CD4-positive, alpha-beta T cell treated with Interleukin-6 for 4 hours (primary cell): Measurements from ENCODE around the gene MAP6D1.
"Not testable (repeated sequence)": the region's sequence is repeated elsewhere in the genome, so short reads cannot be mapped to it uniquely, and the experiment has no call there.

ENCODE experiments used
- DNase-seq: peaks from one replicate; pipeline ENCODE4 v3.0.0-alpha.2; 2020; ENCODE audit warnings: mixed read lengths

The MAP6D1 gene

DNA sequence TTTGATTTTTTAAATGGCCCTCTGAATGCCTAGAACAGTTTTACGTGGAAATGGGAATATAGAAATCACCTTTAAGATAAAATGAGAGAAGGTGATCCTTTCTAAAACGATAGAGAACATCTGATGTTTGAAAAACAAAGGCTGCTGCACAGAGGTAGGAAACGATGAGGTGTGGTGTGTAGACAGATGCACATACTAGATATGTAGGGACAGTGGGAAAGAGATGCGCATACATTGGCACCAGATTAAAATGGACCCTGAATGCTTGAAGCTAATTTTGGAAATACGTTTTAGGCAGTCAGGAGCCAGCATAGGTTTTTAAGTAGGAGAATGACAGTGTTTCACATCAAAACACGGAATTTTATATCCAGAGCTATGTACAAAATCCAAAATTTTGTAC is 29.0 kb downstream of the MAP6D1 start:
- no peak for DNase-seq

DNA sequence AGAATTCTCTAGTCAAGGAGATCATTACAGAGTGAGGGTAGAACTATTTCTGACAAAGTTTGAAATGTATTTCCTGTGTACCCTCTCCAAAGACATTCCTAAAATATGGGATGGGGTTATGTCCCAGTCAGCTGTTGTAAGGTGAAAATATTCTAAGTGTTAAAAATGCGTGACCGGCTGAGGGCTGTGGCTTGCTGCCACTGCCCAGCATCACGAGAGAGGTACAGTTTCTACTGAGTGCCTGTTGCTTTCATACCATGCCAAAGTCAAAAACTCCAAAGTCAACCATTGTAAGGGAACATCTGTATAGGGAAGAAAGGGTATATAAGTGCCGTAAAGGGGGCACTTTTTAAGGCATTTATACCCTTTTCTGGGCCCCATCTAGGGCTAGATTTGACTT is 30.9 kb downstream of the MAP6D1 start:
- DNase-seq, result no peak

DNA sequence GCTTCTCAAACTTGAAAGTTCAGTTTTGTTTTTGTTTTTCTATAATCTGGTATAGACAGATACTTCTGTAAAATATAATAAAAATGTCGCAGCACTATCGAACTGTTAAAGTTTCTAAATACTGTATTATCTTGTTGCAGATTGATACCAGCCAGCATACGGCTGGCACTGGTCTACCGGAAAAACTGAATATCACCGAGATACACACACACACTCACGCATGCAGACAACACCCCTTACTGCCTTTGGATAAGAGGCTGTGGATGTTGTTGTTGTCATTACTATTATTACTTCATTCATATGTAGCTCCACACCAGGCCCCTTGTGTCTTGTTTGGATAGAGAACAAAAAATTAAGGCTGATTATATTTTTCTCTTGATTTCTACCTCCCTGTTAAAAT is 32.4 kb downstream of the MAP6D1 start:
- no peak for DNase-seq

DNA sequence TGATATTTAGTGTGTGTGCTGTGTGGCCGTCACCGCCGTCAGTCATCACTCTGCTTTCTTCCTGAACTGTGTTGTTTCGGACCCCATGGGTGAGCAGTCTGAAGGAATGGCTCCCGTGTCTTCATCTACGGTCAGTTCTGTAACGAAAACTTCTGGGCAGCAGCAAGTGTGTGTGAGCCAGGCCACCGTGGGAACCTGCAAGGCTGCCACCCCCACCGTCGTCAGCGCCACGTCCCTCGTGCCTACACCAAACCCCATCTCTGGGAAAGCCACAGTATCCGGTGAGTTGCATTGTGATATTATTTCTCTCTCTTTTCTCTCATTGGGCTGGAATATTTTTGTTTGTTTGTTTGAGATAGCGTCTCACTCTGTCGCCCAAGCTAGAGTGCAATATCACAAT is 34.7 kb downstream of the MAP6D1 start:
- DNase-seq, result no peak

DNA sequence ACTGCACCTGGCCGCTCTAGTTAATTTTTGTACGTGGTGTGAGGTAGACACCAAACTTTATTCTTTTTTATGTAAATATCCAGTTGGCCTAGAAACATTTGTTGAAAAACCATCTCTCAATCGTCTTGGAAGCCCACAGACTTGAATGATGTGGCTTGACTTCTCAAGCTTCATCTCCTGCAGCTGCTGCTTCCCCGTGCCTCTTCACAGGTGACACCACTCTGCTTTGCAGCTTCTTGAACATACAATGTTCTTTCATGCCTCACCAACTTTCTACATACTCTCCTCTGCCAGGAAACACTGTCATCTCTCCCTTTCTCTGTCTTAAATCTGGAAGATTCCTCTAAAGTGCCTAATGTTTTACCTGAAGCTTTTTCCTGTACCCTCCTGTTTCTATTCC is 35.6 kb downstream of the MAP6D1 start:
- DNase-seq, result no peak

DNA sequence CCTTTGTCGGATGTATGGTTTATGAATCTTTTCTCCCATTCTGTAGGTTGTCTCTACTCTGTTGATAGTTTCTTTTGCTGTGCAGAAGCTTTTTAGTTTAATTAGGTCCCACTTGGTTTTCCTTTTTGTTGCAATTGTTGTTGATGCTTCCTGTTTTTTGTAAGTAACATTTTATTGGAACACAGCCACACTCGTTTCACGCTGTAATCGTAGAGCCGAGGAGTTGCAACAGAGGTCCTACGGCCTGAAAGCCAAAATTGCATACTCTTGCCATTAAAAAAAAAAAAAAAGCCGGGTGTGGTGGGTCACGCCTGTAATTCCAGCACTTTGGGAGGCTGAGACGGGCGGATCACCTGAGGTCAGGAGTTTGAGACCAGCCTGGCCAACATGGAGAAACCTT is 40.9 kb downstream of the MAP6D1 start:
- not testable (repeated sequence) for DNase-seq

DNA sequence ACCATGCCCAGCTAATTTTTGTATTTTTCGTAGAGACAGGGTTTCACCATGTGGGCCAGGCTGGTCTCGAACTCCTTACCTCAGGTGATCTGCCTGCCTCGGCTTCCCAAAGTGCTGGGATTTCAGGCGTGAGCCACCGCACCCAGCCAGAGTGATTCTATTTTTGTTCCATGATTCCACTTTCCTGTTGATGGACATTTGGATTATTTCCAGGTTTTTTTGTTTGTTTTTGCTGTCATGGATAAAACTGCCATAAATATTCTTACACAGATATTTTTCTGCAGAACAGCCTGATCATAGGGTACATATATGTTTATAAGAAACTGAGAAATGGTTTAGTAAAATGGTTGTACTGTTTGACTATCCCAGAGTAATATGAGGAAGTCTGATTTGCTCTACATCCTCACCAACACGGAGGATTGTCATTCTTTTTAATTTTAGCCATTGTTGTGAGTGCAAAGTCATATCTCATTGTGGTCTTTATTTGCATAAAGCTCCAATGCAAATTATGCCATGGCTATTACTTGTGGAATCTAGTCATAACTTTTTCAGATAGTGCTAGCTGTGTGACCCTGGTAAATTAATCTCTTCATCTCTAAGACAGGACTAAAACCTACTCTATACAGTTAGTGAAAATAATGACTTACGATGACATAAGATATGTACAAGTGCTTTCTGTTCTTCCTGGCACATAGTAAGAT is 42.7 kb downstream of the MAP6D1 start:
- DNase-seq, result no peak

DNA sequence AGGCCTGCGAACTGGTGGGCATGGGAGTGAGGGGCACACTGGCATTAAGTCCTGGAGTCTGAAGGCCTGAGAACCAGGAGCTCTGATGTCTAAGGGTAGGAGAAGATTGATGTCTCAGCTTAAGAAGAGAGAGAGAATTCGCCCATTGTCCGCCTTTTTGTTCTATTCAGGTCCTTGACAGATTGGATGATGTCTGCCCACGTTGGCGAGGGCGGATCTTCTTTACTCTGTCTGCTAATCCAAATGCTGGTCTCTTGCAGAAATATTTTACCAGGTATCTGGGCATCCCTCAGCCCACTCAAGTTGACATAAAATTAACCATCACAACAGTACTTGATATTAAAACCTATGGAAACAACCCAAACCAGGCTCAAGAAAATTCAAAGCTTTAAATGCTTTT is 44.1 kb downstream of the MAP6D1 start:
- no peak for DNase-seq

DNA sequence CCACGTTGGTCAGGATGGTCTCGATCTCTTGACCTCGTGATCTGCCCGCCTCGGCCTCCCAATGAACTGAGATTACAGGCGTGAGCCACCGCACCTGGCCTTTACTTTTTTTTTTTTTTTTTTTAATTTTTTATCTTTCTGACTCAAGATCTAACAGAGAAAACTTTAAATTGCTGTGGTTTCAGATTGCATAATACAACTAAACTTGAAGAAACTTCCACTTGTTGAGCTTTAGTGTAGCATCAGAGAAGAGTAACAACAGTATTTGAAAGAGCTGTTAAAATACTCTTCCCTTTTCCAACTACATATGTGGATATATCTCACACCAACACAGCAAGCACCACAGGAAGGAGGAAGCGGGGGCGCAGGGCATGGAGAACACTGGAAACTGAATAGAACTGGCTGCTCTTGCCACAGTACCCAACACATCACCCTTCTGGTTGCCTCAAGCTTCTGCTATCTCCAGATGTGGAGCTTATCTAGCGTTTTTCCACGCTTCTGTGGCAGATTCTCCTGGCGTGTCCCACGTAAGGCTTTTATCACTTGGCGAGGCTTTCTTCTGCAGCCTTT is 45.4 kb downstream of the MAP6D1 start:
- no peak for DNase-seq

DNA sequence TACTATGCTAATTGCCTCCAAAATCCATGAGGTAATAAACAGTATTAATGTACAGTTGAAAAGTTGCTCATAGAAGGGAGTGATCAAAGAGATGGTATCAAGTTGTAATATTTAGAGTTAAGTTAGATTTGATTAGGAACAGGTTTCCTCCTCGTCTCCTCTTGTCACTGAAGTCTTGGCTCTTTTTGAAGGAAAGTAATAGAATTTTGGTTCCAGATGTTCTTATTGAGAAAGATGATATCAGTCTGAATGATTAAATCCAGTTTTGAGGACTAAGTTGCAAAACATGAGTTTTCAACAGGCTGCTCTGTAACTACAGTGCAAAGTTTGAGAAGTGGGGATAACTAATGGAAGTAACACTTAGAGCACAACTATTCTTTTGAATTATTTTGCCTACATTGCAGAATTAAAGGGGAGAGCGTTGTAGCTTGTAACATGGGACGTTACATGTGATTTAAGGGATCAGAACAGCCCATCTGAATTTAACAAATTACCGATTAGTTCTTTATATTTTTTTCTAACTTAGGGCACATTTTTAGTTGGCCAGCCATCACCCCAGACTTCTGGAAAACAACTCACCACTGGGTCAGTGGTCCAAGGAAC is 48.3 kb downstream of the MAP6D1 start:
- DNase-seq, result no peak

DNA sequence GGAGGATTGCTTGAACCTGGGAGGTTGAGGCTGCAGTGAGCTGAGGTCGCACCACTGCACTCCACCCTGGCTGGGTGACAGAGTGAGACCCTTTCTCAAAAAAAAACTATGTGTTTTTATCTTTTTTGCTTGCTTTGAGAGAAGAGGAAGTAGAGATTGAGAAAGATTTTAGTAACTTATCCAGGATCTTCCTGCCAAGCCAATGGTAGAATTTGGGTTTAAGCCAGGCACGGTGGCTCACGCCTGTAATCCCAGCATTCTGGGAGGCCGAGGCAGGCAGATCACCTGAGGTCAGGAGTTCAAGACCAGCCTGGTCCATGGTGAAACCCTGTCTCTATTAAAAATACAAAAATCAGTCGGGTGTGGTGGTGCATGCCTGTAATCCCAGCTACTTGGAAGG is 48.9 kb downstream of the MAP6D1 start:
- DNase-seq, result not testable (repeated sequence)

DNA sequence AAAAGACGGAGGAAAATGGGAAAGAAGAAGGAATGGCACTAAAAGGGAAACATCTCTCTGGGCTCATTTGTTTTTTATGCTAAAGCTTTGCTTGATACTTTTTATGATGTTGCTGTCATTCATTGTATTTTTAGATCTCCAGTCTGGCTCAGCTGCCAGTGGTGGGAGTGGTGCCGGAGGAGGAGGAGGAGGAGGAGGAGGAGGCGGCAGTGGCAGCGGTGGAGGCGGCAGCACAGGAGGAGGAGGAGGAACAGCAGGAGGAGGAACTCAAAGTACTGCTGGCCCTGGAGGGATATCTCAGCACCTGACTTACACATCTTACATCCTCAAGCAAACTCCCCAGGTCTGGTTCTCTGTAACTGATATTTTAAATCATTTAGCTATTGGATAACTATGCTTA is 49.6 kb downstream of the MAP6D1 start:
- no peak for DNase-seq

DNA sequence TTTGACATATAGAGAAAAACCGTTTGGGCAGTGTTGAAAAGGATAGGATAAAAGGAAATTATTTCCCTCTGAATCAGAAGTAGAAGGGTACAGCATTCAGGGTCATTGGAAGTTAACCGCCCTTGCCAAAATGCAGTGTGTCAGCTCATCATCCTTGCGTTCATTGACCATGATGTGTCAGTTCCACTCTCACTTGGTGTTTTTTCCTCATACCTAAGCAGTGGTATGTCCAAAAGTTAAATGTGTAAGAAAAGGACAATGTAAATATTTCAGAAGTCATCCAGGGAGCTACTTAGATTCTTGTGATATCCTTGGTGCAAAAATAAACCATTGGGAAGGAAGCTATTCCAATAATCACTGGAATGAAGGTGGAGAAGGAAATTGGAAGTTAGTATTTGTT is 50.7 kb downstream of the MAP6D1 start:
- no peak for DNase-seq

DNA sequence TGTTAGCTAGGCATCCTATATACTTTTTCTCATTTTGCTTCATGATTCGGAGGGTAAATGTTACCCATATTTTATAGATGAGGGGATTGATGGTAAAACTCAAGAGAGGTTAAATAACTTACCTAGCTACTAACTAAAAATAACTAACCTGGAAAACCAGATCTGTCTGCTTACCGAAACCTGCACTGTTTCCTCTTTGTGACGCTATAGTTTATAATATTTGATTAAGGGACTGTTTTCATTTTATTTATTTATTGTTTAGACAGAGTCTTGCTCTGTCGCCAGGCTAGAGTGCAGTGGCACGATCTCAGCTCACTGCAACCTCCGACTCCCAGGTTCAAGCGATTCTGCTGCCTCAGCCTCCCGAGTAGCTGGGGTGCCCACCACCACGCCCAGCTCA is 55.9 kb downstream of the MAP6D1 start:
- no peak for DNase-seq

DNA sequence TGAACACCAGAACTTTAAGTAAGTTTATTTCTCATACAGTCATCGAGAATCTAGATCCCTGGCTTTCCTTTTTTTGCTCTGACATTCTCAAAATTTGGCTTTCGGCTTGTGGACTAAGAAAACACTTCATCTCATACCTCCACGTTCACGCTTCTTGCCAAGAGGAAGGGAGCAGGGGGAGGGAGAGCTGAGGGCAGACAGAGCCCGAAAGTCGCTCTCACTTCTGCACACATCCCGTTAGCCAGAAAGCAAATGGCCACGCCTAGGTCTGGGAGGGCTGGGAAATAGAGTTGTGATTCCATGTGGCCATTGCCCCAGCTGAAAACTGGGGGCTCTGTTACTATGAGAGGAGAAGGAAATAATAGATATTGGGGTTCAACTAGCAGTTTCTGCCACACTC is 57.3 kb downstream of the MAP6D1 start:
- DNase-seq, result no peak

DNA sequence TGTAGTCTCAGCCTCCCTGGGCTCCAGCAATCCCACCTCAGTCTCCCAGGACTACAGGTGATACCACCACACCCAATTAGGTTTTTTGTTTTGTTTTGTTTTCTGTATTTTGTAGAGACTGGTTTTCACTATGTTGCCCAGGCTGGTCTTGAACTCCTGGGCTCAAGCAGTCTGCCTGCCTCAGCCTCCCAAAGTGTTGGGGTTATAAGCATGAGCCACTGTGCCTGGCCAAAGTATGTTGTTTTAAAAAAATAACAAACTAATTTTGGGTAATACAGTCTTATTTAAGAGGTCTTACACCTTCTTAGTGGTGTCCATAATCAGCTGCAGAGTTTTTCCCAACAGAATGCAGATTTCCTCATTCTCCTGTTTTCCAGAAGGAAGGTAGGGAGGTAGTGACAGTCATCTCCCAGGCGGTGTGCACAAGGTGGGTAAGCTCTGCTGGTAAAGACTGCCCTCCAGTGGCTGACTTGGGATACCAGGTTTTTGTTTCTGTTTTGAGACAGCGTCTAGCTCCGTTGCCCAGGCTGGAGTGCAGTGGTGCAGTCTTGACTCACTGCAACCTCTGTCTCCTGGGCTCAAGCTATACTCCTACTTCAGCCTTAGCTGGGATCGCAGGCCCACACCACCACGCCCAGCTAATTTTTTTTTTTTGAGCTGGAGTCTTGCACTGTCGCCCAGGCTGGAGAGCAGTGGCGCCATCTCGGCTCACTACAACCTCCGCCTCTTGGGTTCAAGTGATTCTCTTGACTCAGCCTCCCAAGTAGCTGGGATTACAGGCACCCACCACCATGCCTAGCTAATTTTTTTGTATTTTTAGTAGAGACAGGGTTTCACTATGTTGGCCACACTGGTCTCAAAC is 58.4 kb downstream of the MAP6D1 start:
- peak; percentile 77 for DNase-seq

DNA sequence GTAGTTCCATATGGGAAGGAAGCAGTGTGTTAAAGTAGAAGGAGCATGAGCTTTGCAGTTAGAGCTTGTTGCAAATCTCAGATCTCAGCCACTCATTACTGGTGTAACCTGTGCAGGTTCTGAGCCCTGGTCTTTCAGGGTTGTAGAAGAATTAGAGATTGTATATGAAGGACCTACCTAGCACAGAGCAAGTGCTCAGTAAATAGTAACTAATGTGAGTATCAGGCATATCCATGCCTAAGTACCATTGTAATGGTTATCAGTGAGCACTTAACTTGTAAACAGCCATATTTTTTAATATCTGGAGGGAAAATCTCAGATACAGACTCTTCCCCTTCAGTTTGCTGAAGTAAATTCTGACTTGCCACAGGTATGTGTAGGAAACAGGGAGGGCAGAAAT is 59.3 kb downstream of the MAP6D1 start:
- DNase-seq, result no peak
